ENCODE measurements around the gene ELL. TPM values are rescaled to one million over a fixed set of nuclear protein-coding genes. Genes with fewer than 3 reads are reported as not detected.

Gene ELL
- total RNA-seq, 1 donor = 10.9 TPM

DNA sequence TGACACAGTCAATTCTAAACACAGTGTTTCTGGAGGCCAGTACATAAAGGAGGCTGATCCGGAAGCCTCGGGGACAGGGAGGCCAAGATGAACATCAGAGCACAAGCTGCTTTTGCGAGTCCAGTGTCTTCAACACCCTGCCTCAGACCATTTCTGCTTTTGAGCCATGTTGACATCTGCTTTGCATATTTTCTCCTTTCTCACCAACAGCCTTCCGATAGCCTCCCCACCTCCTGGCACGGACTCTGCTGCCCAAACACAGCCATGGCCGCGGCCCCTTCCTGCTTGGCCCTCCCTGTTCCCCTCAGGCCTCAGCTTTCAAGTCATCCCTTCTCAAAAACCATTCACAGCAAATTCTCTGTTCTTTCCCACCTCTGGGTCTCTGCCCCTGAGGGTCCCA is 128.0 kb downstream of the ELL start:
- no peak for DNase-seq (ENCODE audit: low read depth)
- TF ChIP-seq, protein P1, sequence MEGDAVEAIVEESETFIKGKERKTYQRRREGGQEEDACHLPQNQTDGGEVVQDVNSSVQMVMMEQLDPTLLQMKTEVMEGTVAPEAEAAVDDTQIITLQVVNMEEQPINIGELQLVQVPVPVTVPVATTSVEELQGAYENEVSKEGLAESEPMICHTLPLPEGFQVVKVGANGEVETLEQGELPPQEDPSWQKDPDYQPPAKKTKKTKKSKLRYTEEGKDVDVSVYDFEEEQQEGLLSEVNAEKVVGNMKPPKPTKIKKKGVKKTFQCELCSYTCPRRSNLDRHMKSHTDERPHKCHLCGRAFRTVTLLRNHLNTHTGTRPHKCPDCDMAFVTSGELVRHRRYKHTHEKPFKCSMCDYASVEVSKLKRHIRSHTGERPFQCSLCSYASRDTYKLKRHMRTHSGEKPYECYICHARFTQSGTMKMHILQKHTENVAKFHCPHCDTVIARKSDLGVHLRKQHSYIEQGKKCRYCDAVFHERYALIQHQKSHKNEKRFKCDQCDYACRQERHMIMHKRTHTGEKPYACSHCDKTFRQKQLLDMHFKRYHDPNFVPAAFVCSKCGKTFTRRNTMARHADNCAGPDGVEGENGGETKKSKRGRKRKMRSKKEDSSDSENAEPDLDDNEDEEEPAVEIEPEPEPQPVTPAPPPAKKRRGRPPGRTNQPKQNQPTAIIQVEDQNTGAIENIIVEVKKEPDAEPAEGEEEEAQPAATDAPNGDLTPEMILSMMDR (IDR thresholded peaks at IDR 0.05; ENCODE audit: insufficient read depth, low read length) = no peak

DNA sequence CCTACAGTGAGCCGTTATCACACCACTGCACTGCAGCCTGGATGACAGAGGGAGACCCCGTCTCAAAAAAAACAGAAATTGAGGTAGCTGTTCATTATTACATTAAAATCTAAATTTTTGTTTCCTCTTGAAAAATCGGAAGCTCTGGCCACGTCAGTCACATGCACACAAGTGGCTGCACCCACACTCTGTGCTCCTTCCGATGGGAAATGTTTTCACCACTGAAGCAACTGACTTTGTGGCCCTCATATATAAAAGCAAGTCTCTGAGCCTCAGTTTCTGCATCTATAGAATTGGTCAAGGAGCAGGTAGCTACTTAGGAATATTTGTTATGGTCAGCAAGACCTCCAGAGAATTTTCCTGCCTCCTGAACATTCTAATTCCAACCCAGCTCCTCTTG is 128.9 kb downstream of the ELL start:
- H3K4me3 ChIP-seq (ENCODE audit: low read depth, low read length) = no peak overlapping the region
- no peak for DNase-seq (ENCODE audit: low read depth)
- TF ChIP-seq, protein P1 (IDR thresholded peaks at IDR 0.05; ENCODE audit: insufficient read depth, low read length) = no peak

More for the DNA sequence above, 128.0 kb downstream of the ELL start:
- no peak overlapping the region for H3K4me3 ChIP-seq (ENCODE audit: low read depth, low read length)

Other genes starting within 250 kb of the ELL start
- gene IQCN, start 247.6 kb downstream of the ELL start, total RNA-seq (ENCODE audit: low replicate concordance) = 1.5 and 4.4 TPM in 2 replicates
- 61.9 and 85.6 TPM in 2 replicates for gene JUND, start 240.4 kb downstream of the ELL start, total RNA-seq (ENCODE audit: low replicate concordance)
- 113 and 119 TPM in 2 replicates for gene LSM4, start 199.0 kb downstream of the ELL start, total RNA-seq (ENCODE audit: low replicate concordance)
- gene PGPEP1, start 181.5 kb downstream of the ELL start, total RNA-seq (ENCODE audit: low replicate concordance) = 9.6 and 27.2 TPM in 2 replicates
- 23.8 and 27.6 TPM in 2 replicates for gene GDF15, start 135.9 kb downstream of the ELL start, total RNA-seq (ENCODE audit: low replicate concordance)
- 0.09 TPM in 1 of 2 replicates, not detected in the other for gene LRRC25, start 124.4 kb downstream of the ELL start, total RNA-seq (ENCODE audit: low replicate concordance)
- 66.7 and 76.4 TPM in 2 replicates for gene SSBP4, start 102.7 kb downstream of the ELL start, total RNA-seq (ENCODE audit: low replicate concordance)
- 6.3 and 42.1 TPM in 2 replicates for gene ISYNA1, start 83.9 kb downstream of the ELL start, total RNA-seq (ENCODE audit: low replicate concordance)
- 246 and 2,205 TPM in 2 replicates for gene FKBP8, start 21.5 kb upstream of the ELL start, total RNA-seq (ENCODE audit: low replicate concordance)
- 21.3 and 109 TPM in 2 replicates for gene KXD1, start 35.8 kb upstream of the ELL start, total RNA-seq (ENCODE audit: low replicate concordance)
- gene UBA52, start 49.8 kb upstream of the ELL start, total RNA-seq (ENCODE audit: low replicate concordance) = 496 and 1,084 TPM in 2 replicates
- 41.4 and 153 TPM in 2 replicates for gene REX1BD, start 66.7 kb upstream of the ELL start, total RNA-seq (ENCODE audit: low replicate concordance)
- gene CRLF1, start 84.7 kb upstream of the ELL start, total RNA-seq (ENCODE audit: low replicate concordance) = 16.5 and 69.1 TPM in 2 replicates
- gene TMEM59L, start 90.8 kb upstream of the ELL start, total RNA-seq (ENCODE audit: low replicate concordance) = 1.2 and 2.2 TPM in 2 replicates
- 3.9 and 5.2 TPM in 2 replicates for gene KLHL26, start 115.0 kb upstream of the ELL start, total RNA-seq (ENCODE audit: low replicate concordance)
- 1.1 and 2.4 TPM in 2 replicates for gene CRTC1, start 161.6 kb upstream of the ELL start, total RNA-seq (ENCODE audit: low replicate concordance)